Raji (cell line): Measurements from ENCODE around the gene FABP7.

Experiments
- POLR2A ChIP-seq: IDR thresholded peaks from 2 replicates; pipeline ENCODE4 v1.6.1; 2011; ENCODE audit warnings: low read depth, low read length, control low read depth; ENCODE audit not compliant: insufficient read depth

FABP7 gene

DNA sequence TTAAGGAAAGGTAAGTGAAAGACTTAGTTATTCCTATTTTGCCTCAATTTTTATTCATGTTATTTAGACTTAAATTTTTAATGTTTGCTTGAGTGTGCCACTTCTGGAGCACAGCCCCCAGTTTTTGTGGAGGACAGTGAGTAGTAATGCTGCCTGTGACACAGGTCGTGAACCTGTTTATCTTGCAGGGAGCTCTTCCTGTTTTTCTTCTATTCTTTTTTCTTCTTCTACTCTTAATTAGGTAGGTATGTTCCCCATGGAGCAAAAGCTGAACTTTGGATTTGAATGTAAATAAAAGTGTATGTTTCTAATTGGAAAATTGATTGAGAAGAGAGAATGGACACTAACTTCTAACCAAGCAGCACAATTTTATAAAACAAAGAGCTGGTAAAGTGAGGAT is 21.9 kb downstream of the FABP7 start:
- no peak for TF ChIP-seq POLR2A

DNA sequence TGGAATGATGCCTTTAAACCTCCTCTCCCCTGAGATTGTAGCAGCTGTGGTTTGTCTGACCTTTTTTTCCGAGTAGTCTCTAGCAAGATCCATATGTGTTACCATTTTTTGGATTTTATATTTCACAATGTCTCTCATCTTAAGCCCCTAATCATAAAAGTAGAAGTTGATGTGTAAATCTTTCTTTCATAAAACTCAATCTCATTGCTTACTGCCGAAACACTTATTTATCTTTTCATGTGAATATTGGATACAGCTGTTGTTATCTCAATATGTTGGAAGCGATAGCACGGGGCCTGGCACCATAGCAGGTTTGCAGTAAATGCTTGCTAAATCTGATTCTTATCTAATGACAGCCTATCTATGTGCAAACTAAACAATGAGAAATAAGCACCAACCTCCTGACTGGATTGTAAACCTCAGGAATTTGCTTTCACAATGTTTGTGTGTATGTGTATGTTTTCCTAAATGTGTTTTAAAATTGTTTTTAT is 23.7 kb downstream of the FABP7 start:
- no peak for TF ChIP-seq POLR2A

- no peak for TF ChIP-seq POLR2A
Measured at GRCh38 chr6:122804962-122805485, 25.5 kb downstream of the FABP7 start.

GRCh38 chr6:122806291-122806690 is 26.8 kb downstream of the FABP7 start:
- TF ChIP-seq POLR2A, result no peak

GRCh38 chr6:122808121-122808885 is 28.8 kb downstream of the FABP7 start:
- no peak for TF ChIP-seq POLR2A

DNA sequence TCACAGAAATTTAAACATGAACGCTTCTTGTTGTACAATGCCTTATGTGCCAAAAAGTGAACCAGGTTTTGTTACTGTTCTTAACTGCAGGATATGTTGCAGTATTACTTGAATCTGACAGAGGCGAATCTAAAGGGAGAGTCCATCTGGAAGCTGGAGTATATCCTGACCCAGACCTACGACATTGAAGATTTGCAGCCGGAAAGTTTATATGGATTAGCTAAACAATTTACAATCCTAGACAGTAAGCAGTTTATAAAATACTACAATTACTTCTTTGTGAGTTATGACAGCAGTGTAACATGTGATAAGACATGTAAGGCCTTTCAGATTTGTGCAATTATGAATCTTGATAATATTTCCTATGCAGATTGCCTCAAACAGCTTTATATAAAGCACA is 29.5 kb downstream of the FABP7 start:
- no peak for TF ChIP-seq POLR2A

- TF ChIP-seq POLR2A, result no peak
Measured at GRCh38 chr6:122809691-122810090, 30.2 kb downstream of the FABP7 start.

DNA sequence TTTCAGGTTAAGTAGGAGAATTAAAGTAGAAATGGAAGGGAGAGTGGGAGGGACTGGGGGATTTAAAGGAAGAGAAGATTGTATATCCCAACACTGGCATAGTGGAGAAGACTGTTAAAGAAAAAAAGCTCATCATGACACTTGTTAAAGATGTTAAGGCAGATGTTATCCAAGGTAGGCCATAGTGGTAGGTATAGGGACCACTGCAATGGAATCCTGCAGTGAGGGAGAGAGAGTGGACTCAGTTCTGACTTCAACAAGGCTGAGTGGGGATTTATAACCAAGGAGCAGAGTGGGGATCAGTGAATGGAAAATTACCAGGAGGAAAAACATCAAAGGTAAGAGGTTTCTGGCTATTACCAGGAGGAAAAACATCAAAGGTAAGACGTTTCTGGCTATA is 30.7 kb downstream of the FABP7 start:
- TF ChIP-seq POLR2A, result no peak

DNA sequence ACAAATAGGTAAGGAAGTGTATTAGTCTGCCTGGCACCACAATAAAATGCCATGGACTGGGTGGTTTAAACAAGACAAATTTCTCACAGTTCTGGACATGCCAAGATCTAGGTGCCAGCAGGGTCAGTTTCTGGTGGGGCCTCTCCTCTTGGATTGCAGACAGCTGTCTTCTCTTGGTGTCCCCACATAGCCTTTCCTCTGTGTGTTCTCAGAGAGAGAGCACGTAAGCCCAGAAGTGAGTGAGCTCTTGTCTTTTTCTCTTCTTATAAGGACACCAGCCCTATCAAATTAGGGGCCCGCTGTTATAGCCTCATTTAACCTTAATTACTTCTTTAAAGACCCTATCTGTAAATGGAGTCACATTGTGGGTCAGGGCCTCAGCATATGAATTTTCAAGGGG is 37.8 kb downstream of the FABP7 start:
- no peak for TF ChIP-seq POLR2A

- no peak for TF ChIP-seq POLR2A
Measured at GRCh38 chr6:122817766-122818165, 38.2 kb downstream of the FABP7 start.

DNA sequence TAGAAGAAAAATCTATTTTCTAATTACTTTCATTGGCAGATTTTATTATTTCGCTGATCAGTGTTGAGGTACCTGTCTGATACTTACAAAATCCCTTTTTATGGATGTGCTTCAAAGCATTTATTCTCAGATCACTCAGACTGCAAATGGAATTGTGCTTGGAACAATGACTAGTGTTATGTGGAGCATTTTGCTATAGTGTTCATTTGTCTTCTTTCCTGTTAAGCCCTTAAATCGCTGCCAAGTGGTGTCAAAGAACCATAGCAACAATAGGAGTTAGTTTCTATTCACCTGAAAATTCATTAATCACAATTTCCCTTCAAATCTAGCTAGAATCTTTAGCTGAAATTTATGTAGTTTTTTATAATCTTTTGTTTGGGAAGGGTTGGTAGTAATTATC is 39.4 kb downstream of the FABP7 start:
- no peak for TF ChIP-seq POLR2A

- TF ChIP-seq POLR2A, result no peak
Measured at GRCh38 chr6:122821095-122821494, 41.6 kb downstream of the FABP7 start.

- TF ChIP-seq POLR2A, result no peak
Measured at GRCh38 chr6:122825163-122825562, 45.6 kb downstream of the FABP7 start.

- no peak for TF ChIP-seq POLR2A
Measured at GRCh38 chr6:122829456-122829855, 49.9 kb downstream of the FABP7 start.

DNA sequence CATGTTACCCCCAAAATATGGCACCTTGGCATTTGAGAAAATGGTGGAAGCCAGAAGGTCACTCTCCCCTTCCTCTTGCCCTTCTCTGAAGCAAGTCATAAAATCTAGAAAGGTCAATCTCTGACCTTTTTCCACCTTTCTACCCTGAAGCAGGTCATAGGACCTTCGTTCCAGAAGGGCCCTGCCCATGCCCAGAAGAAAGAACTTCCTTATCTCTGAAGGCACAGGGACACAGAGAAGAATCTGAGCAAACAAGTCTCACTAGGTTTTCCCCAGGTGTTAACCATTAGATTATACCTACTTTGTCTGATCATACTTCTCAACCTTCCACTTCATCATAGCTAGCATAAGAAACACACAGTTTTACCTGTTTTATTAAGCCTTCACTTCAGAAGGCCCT is 52.0 kb downstream of the FABP7 start:
- no peak for TF ChIP-seq POLR2A

DNA sequence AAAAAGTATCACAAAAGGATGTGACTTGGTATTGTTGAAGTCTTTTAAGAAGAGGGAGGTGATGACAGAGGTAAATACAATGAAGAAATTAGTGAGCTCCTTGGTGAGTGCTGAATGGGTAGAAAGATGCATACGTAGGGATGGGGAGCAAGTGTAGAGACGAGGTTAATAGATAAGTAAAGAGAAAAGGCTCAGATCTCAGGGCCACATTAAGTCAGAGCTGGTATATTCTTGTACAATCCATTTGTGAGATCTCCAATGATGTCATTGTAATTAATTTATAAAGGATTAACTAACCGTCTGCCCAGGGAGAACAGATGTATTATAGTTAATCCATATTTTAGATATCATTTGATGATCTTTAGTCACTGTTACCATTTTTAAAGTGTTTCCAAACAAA is 52.9 kb downstream of the FABP7 start:
- TF ChIP-seq POLR2A, result no peak

DNA sequence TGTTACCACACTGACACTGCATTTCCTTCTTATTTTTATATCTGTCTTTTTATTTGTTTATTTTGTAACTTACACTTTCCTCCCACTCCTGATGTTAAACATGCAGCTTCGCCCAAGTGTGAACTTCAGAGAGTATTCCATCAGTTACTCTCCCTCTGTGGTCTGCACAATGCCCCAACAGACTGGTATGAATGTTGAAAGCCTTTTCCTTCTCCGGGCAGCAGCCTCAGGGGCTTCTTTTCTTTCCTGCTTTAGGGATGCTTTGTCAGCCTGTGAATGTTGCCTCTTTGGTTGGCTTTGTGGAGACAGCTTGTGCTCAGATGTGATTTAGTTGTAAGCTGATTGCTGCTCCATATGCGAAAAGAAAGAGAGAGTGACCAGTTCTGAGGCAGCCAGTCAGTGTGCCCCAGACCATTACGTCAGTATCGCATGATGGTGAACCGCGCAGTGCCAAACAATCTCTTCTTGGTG is 53.5 kb downstream of the FABP7 start:
- TF ChIP-seq POLR2A, result no peak
